IMR-90 (cell line): ENCODE measurements around the gene GSG1L. TPM values are rescaled to one million over a fixed set of nuclear protein-coding genes. Genes with fewer than 3 reads are reported as not detected.

Experiments used
- ATAC-seq: fragments of 200-7000 bp; cut with Tn5 transposase; 2 replicates; pipeline ENCODE4 v1.9.1; 2020; ENCODE audit warnings: low read depth, mild to moderate bottlenecking, moderate library complexity
- BruUV-seq: library from RNA; stranded (reverse); fragments of 400-500 nt; replicated peaks from 2 replicates; lab custom pipeline; 2021; lab: Mats Ljungman, UMichigan
- CTCF ChIA-PET: fragments of 300-600 bp; formaldehyde crosslinking; extraction: SDS; loops from one replicate; lab custom pipeline; 2021; ENCODE audit warnings: antibody characterized with exemption; lab: Yijun Ruan, JAX
- POLR2A ChIA-PET: fragments of 300-600 bp; sonication (Branson Sonifier 250); formaldehyde crosslinking; loops from one replicate; lab custom pipeline; 2022; ENCODE audit warnings: antibody characterized with exemption; ENCODE audit not compliant: unreplicated experiment; lab: Charles Lee
- DNase-seq: peaks from one replicate; pipeline ENCODE4 v3.0.0; 2013
- H2AFZ ChIP-seq: replicated peaks from 2 replicates; pipeline ENCODE3; 2013; ENCODE audit warnings: low read length, mild to moderate bottlenecking; ENCODE audit not compliant: poor library complexity
- H2AK5ac ChIP-seq: 2 replicates; pipeline ENCODE4 v1.6.1; 2013; ENCODE audit warnings: low read depth, low read length, inconsistent platforms
- H2AK9ac ChIP-seq: replicated peaks from 2 replicates; pipeline ENCODE3; 2013; ENCODE audit warnings: mild to moderate bottlenecking, low read depth, low read length, moderate library complexity; ENCODE audit not compliant: poor library complexity
- H2BK120ac ChIP-seq: 2 replicates; pipeline ENCODE4 v1.6.1; 2013; ENCODE audit warnings: low read depth, low read length, inconsistent platforms
- H2BK15ac ChIP-seq: 3 replicates; pipeline ENCODE4 v1.6.1; 2013; ENCODE audit warnings: low read depth, low read length, inconsistent platforms
- H2BK20ac ChIP-seq: 2 replicates; pipeline ENCODE4 v1.6.1; 2013; ENCODE audit warnings: low read depth, mild to moderate bottlenecking, inconsistent platforms, low read length, moderate library complexity
- H2BK5ac ChIP-seq: 2 replicates; pipeline ENCODE4 v1.6.1; 2013; ENCODE audit warnings: mild to moderate bottlenecking, low read depth, low read length, inconsistent platforms; ENCODE audit not compliant: poor library complexity, severe bottlenecking
- H3K14ac ChIP-seq: replicated peaks from 2 replicates; pipeline ENCODE4 v1.6.1; 2013; ENCODE audit warnings: low read depth, low read length, inconsistent platforms
- H3K18ac ChIP-seq: 2 replicates; pipeline ENCODE4 v1.6.1; 2013; ENCODE audit warnings: low read depth, low read length, control low read depth
- H3K23ac ChIP-seq: 2 replicates; pipeline ENCODE4 v1.6.1; 2013; ENCODE audit warnings: low read depth, low read length, inconsistent platforms
- H3K27ac ChIP-seq: 2 replicates; pipeline ENCODE4 v1.5.1; 2013; ENCODE audit warnings: mild to moderate bottlenecking, control low read depth, low read length; ENCODE audit not compliant: insufficient read depth
- H3K27me3 ChIP-seq: 2 replicates; pipeline ENCODE4 v1.6.1; 2013; ENCODE audit warnings: low read length; ENCODE audit not compliant: control insufficient read depth, insufficient read depth
- H3K36me3 ChIP-seq: 2 replicates; pipeline ENCODE4 v1.6.1; 2013; ENCODE audit warnings: low read length, mixed read lengths; ENCODE audit not compliant: control insufficient read depth, insufficient read depth
- H3K4ac ChIP-seq: 2 replicates; pipeline ENCODE4 v1.6.1; 2013; ENCODE audit warnings: low read depth, low read length, inconsistent platforms
- H3K4me1 ChIP-seq: 2 replicates; pipeline ENCODE4 v1.6.1; 2013; ENCODE audit warnings: low read length, mixed read lengths; ENCODE audit not compliant: control insufficient read depth, insufficient read depth
- H3K4me2 ChIP-seq: 2 replicates; pipeline ENCODE4 v1.6.1; 2013; ENCODE audit warnings: low read depth, mild to moderate bottlenecking, control low read depth, low read length, moderate library complexity
- H3K4me3 ChIP-seq: 2 replicates; pipeline ENCODE4 v1.5.1; 2013; ENCODE audit warnings: low read depth, mild to moderate bottlenecking, control low read depth, low read length, moderate library complexity; ENCODE audit not compliant: insufficient read depth
- H3K56ac ChIP-seq: 2 replicates; pipeline ENCODE4 v1.6.1; 2013; ENCODE audit warnings: low read length, inconsistent platforms; ENCODE audit not compliant: insufficient read depth; ENCODE audit errors: extremely low read depth
- H3K79me1 ChIP-seq, 2 experiments: 2 replicates each; pipeline ENCODE4 v1.6.1; 2013; ENCODE audit warnings: low read length in 2 of 2, inconsistent platforms in 1 of 2, low read depth in 1 of 2
- H3K9ac ChIP-seq: 2 replicates; pipeline ENCODE4 v1.6.1; 2013; ENCODE audit warnings: low read depth, low read length, control low read depth
- H3K9me1 ChIP-seq: 2 replicates; pipeline ENCODE4 v1.6.1; 2013; ENCODE audit warnings: low read length, inconsistent platforms; ENCODE audit not compliant: insufficient read depth
- H3K9me3 ChIP-seq: 2 replicates; pipeline ENCODE4 v1.6.1; 2013; ENCODE audit warnings: low read length; ENCODE audit not compliant: control insufficient read depth, insufficient read depth
- H4K20me1 ChIP-seq: 2 replicates; pipeline ENCODE4 v1.6.1; 2013; ENCODE audit warnings: low read length, inconsistent platforms; ENCODE audit not compliant: insufficient read depth
- H4K5ac ChIP-seq: 2 replicates; pipeline ENCODE4 v1.6.1; 2013; ENCODE audit warnings: mild to moderate bottlenecking, low read depth, low read length, control low read depth
- H4K8ac ChIP-seq, 2 experiments: 2 replicates each; pipeline ENCODE4 v1.6.1; 2013; ENCODE audit warnings: low read depth in 2 of 2, low read length in 2 of 2, control low read depth in 1 of 2, inconsistent platforms in 1 of 2
- H4K91ac ChIP-seq: 2 replicates; pipeline ENCODE4 v1.6.1; 2013; ENCODE audit warnings: low read depth, low read length, inconsistent platforms; ENCODE audit not compliant: insufficient read depth
- CEBPB ChIP-seq: IDR thresholded peaks from 2 replicates; pipeline ENCODE4 v1.6.1; 2012; ENCODE audit warnings: low read depth, low read length, improper control_type of control experiment
- FOS ChIP-seq: fragments of 150-350 bp; IDR thresholded peaks from 2 replicates; pipeline ENCODE4 v1.6.1; 2016; ENCODE audit warnings: low read depth, low read length
- WGBS, 2 experiments: methylation state at CpG; one replicate each; pipeline versions ENCODE4 v1.1.5 to v1.1.7; 2013; ENCODE audit warnings: missing lambda C conversion rate in 2 of 2; ENCODE audit not compliant: insufficient read length in 1 of 2; ENCODE audit errors: extremely low coverage in 2 of 2; 5-methylcytosine and 5-hydroxymethylcytosine counted together
- dilution Hi-C: fragments of 300-500 bp; cut with HindIII; formaldehyde crosslinking; loops from one replicate; pipeline ENCODE4 v1.14.3; 2018; ENCODE audit warnings: low sequenced_read_pairs; ENCODE audit not compliant: unreplicated experiment
- in situ Hi-C: fragments of 300-500 bp; cut with MboI; formaldehyde crosslinking; loops from 3 replicates; pipeline ENCODE4 v1.14.3; 2019; ENCODE audit warnings: low sequenced_read_pairs, inconsistent platforms, mixed read lengths
- intact Hi-C: fragments of 100-400 bp; cut with micrococcal nuclease; formaldehyde crosslinking; loops from 2 replicates; pipeline ENCODE4 v1.10.0; 2022
- polyA plus RNA-seq, 3 experiments: library from polyadenylated mRNA; depleted of rRNA; stranded (reverse); fragments of >200 nt; gene quantifications; 2 replicates each; pipeline ENCODE4 v1.2.3, GENCODE V29; 2012; ENCODE audit warnings: low replicate concordance in 1 of 3
- total RNA-seq: library from RNA; depleted of rRNA; stranded (reverse); fragments of >200 nt; gene quantifications from 2 replicates; pipeline ENCODE4 v1.2.3, GENCODE V29; 2012

The GSG1L gene
- total and polyA plus RNA-seq, 2 of the 4 experiments (the other 2 are of a cell fraction), result not detected

DNA sequence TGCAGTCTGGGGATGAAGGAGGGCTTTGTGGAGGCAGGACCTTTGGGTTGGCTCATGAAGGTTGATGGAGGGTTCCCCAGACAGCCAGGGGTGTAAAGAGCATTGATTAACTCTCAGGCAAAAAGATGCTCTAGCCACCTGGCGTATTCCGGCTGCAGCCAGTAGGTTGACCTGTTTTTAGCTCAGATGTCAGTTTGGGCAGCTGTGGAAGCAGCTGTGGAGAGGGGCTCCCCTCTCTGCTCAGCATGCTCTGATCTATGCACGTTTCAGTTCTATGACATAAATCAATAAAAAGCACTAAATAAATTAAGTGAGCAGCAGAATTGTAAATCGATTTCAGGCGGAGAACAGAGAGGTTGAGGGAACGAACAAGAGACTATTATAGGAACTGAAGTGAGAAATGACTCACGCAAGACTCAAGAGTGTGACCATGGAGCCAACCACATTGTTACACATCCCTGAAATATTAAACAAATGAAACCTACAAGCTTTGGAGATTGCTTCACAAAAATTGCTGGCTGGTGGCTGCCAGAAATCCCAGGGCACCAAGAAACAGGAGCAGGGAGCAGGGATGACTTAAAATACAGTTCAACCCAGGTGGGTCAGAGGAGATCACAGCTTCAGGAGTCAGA, 111.9 kb downstream of the GSG1L start:
- Histone ChIP-seq H3K56ac (no peak overlapping the region), H2BK20ac (no peak overlapping the region), H2BK120ac (no peak overlapping the region), H3K4ac (no peak overlapping the region), H3K79me1 (no peaks in the 10 kb centered on the region), H3K9me3 (no peaks in the 10 kb centered on the region; the same call in 1 of the 2 replicates), H2AK9ac (no peak overlapping the region), H2BK15ac (no peak overlapping the region), H3K23ac (no peak overlapping the region), H3K14ac (no peak overlapping the region), H2BK5ac (no peak overlapping the region), H4K5ac (no peak overlapping the region), H3K4me2 (no peak overlapping the region), H2AFZ (no peak overlapping the region), H4K20me1 (no peaks in the 10 kb centered on the region), H3K27ac (no peak overlapping the region), H4K8ac (no peak overlapping the region), H3K27me3 (peaks cover 10% of the 10 kb centered on the region), H3K9me1 (no peaks in the 10 kb centered on the region), H4K91ac (no peak overlapping the region), H3K18ac (no peak overlapping the region), H3K9ac (no peak overlapping the region), H3K36me3 (no peaks in the 10 kb centered on the region), H2AK5ac (no peak overlapping the region), H3K4me1 (no peaks in the 10 kb centered on the region), H3K4me3 (no peak overlapping the region)
- in situ Hi-C loops (no loop called here), dilution Hi-C loops (no loop called here), intact Hi-C loops (no loop called here)
- no TSS peak for BruUV-seq
- no CpG with 5 or more reads among the region's 7 CpGs for WGBS, 2 experiments
- TF ChIP-seq CEBPB (0 out of 2 replicates have a peak, but pooled peaks have one; percentile 34), FOS (no peak)
- ATAC-seq (no peak), DNase-seq (peak; percentile 43)
- ChIA-PET POLR2A (no interaction called here), CTCF (no interaction called here)
